Right lobe of liver (tissue), 4 donors: ENCODE data around the gene DVL2.

Experiments used
- POLR2A ChIP-seq: fragments of 450-650 bp; IDR thresholded peaks from one replicate; pipeline ENCODE4 v1.6.1; 2017; ENCODE audit warnings: antibody characterized with exemption, mild to moderate bottlenecking
- TF ChIP-seq, protein P1 (sequence below), 4 donors: fragments of 200-600 bp in 3 of 4; fragments of 450-650 bp in 1 of 4; IDR thresholded peaks; one replicate each; pipeline versions ENCODE4 v1.5.1 to v1.8.0; 2016 to 2022; ENCODE audit warnings: antibody characterized with exemption in 4 of 4, mild to moderate bottlenecking in 2 of 4
- donor health status: DM: no; HTN: no; CAD: no.
- donor health status: DM: no; HTN: no; CAD: no.
- donor health status: DM: no; HTN: yes; CAD: no.

DNA sequence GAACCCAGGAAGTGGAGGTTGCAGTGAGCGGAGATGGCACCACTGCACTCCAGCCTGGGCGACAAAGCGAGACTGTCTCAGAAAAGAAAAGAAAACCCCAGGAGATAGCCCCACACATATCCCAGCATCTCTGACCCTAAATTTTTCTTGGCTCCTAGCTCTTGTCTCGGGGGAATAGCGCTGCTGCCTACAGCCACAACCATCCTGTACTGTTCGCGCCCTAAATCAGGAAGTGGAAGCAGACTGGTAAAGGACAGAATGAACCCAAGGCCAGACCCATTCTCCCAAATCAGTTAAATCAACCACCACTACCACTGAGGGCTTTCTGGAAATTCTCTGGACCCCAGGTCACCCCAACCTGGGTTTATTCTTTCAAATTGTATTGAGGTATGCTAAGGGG, 15.5 kb upstream of the DVL2 start:
- TF ChIP-seq, protein P1, sequence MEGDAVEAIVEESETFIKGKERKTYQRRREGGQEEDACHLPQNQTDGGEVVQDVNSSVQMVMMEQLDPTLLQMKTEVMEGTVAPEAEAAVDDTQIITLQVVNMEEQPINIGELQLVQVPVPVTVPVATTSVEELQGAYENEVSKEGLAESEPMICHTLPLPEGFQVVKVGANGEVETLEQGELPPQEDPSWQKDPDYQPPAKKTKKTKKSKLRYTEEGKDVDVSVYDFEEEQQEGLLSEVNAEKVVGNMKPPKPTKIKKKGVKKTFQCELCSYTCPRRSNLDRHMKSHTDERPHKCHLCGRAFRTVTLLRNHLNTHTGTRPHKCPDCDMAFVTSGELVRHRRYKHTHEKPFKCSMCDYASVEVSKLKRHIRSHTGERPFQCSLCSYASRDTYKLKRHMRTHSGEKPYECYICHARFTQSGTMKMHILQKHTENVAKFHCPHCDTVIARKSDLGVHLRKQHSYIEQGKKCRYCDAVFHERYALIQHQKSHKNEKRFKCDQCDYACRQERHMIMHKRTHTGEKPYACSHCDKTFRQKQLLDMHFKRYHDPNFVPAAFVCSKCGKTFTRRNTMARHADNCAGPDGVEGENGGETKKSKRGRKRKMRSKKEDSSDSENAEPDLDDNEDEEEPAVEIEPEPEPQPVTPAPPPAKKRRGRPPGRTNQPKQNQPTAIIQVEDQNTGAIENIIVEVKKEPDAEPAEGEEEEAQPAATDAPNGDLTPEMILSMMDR (IDR thresholded peaks at IDR 0.05): no peak
- TF ChIP-seq POLR2A: no peak
